LNCAP (cell line): Measurements from ENCODE around the gene XPO6.

ENCODE experiments used
- CTCF ChIP-seq: fragments of 450-650 bp; IDR thresholded peaks from 2 replicates; pipeline ENCODE4 v1.5.1; 2017; ENCODE audit warnings: mild to moderate bottlenecking

The XPO6 gene

GRCh38 chr16:28078261-28078660 is 133.5 kb downstream of the XPO6 start:
- TF ChIP-seq CTCF: no peak

- no peak for TF ChIP-seq CTCF
Observed at GRCh38 chr16:28073836-28074235, 137.9 kb downstream of the XPO6 start.

- no peak for TF ChIP-seq CTCF
Observed at GRCh38 chr16:28072087-28072486, 139.7 kb downstream of the XPO6 start.

- no peak for TF ChIP-seq CTCF
Observed at GRCh38 chr16:28069971-28070794, 141.6 kb downstream of the XPO6 start.

- TF ChIP-seq CTCF: no peak
Observed at GRCh38 chr16:28068976-28069375, 142.8 kb downstream of the XPO6 start.

- TF ChIP-seq CTCF: no peak
Observed at GRCh38 chr16:28067604-28068379, 144.0 kb downstream of the XPO6 start.

GRCh38 chr16:28064706-28065249 is 147.0 kb downstream of the XPO6 start:
- TF ChIP-seq CTCF: no peak
